Measurements from ENCODE around the gene TUBA4B. TPM values are rescaled to one million over a fixed set of nuclear protein-coding genes. Genes with fewer than 3 reads are reported as not detected.
A peak's percentile ranks its signal among the peaks of the same experiment; 100 is the strongest.

Gene TUBA4B
- total RNA-seq, 1 experiment from 2014 or later, result not detected

- H4K5ac ChIP-seq (ENCODE audit: insufficient read length, low read depth, low read length), result no peak overlapping the region
- no peak overlapping the region for H3K27ac ChIP-seq (ENCODE audit: insufficient read length, low read depth, low read length)
- no peak overlapping the region for H4K91ac ChIP-seq (ENCODE audit: insufficient read length, low read depth, low read length)
- no peak for TF ChIP-seq CTCF (conservative IDR thresholded peaks at IDR 0.05)
- DNase-seq, result no peak
- no peak overlapping the region for H2BK15ac ChIP-seq (ENCODE audit: low read depth, low read length)
- no peak overlapping the region for H2BK5ac ChIP-seq (ENCODE audit: insufficient read length, low read length)
- Mint-ChIP-seq H3K9me3 (peaks cover 2 to 7% of the 10 kb centered on the region in 2 experiments; a peak in 3 of 5 replicates), H3K27ac (peak overlapping the region in 1 of 3 experiments; percentile 65; a peak in 1 of 7 replicates), H3K4me1 (peaks cover 13 to 15% of the 10 kb centered on the region in 2 experiments), H3K27me3 (ENCODE audit: low read depth) (peaks cover 40% of the 10 kb centered on the region), H3K4me3 (no peak overlapping the region), H3K36me3 (ENCODE audit: insufficient read depth in 1 of 3, low read depth in 3 of 3) (peaks cover 0 to 4% (median 2%) of the 10 kb centered on the region in 3 experiments; a peak in 2 of 7 replicates)
- no peak overlapping the region for H3K4me2 ChIP-seq (ENCODE audit: insufficient read depth, insufficient read length, low read length)
- no peaks in the 10 kb centered on the region for H3K79me1 ChIP-seq (ENCODE audit: insufficient read depth, low read depth, low read length, poor library complexity, severe bottlenecking)
- no peak overlapping the region for H3K14ac ChIP-seq (ENCODE audit: insufficient read depth, low read length)
- no peaks in the 10 kb centered on the region; the same call in 1 of the 2 replicates for H3K27me3 ChIP-seq (ENCODE audit: insufficient read depth, low read length)
- H3K23ac ChIP-seq (ENCODE audit: insufficient read length, low read depth, low read length), result no peak overlapping the region
- H3K9me3 ChIP-seq (ENCODE audit: control insufficient read depth, low read depth, low read length), result no peaks in the 10 kb centered on the region
- H3T11ph ChIP-seq (ENCODE audit: low read length), result no peak overlapping the region
- H2AFZ ChIP-seq (ENCODE audit: low read length), result no peak overlapping the region
- H2BK12ac ChIP-seq (ENCODE audit: insufficient read length, low read depth, low read length), result no peak overlapping the region
- H3K4me1 ChIP-seq (ENCODE audit: insufficient read depth, low read length), result no peaks in the 10 kb centered on the region; the same call in 1 of the 2 replicates
- no peak overlapping the region for H3K4ac ChIP-seq (ENCODE audit: low read depth, low read length)
- H3K18ac ChIP-seq (ENCODE audit: insufficient read length, low read depth, low read length), result no peak overlapping the region
- H4K8ac ChIP-seq (replicated peaks; ENCODE audit: insufficient read length, low read depth, low read length), result no peak overlapping the region
- no peak overlapping the region for H2BK120ac ChIP-seq (ENCODE audit: low read depth, low read length, poor library complexity, severe bottlenecking)
- no peaks in the 10 kb centered on the region for H4K20me1 ChIP-seq (ENCODE audit: control insufficient read depth, insufficient read depth, insufficient read length)
- no peaks in the 10 kb centered on the region for H3K79me2 ChIP-seq (ENCODE audit: insufficient read depth, low read length)
- no peak overlapping the region for H3K9ac ChIP-seq (ENCODE audit: extremely low read depth, insufficient read length, low read length)
- no peak overlapping the region for H3K56ac ChIP-seq (ENCODE audit: insufficient read length, low read depth, low read length)
- H2BK20ac ChIP-seq (ENCODE audit: low read depth, low read length, poor library complexity, severe bottlenecking), result no peak overlapping the region
- no CpG with 5 or more reads among the region's 7 CpGs for WGBS (ENCODE audit: extremely low coverage, insufficient read length, low lambda C conversion rate)
- H3K23me2 ChIP-seq (ENCODE audit: insufficient read length, low read depth, low read length, poor library complexity, severe bottlenecking), result peaks cover 6% of the 10 kb centered on the region
- H2AK5ac ChIP-seq (ENCODE audit: insufficient read length, low read length), result no peak overlapping the region
These were observed 38.4 kb downstream of the TUBA4B start for GRCh38 chr2:219291394-219291793.
